Measurements from ENCODE around the gene TCP11L1.
"Not testable (repeated sequence)": the region's sequence is repeated elsewhere in the genome, so short reads cannot be mapped to it uniquely, and the experiment has no call there.

The TCP11L1 gene

DNA sequence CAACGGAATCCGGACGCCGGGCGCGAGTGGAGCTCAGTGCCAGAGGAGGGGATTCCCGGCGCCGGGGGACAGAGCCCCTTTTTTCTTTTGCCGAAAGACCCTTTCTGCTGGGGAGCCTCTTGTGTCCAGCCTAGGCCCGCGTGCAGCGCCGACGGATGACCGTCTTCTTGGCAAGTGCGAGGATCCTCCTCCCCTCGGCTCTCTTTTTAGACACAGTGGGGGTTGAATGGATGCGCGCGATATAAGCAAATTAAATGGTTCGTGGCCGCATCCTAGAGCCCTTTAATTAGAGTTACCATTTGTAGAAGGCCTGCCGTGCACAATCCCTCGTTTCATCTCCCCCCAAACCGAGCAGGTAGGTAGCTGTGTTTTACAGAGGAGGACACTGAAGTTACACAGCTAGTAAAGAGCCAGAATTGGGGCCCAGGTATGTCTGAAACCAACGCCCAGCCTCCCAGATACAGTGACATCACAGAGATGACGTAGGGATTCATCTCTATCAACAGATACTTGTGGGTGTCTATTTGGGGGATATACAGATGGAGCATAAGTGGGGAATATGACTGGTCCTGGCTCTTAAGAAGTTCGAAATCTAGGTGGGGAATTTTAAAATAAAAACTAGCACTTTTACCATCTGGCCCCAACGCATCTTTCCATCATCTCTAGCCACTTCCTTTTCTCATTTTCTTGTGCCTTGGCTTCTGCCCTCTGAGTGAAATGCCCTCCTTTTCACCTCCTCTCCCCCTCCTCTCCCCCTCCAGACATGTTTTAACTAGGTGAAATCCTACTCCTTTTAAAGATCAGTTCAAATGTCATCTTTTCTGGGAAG, 875 bp downstream of the TCP11L1 start:
- H3K27ac ChIP-seq: peak overlapping the region; percentile 99
- peak; percentile 49 for DNase-seq (ENCODE audit: low spot score)
- TF ChIP-seq, protein P1, sequence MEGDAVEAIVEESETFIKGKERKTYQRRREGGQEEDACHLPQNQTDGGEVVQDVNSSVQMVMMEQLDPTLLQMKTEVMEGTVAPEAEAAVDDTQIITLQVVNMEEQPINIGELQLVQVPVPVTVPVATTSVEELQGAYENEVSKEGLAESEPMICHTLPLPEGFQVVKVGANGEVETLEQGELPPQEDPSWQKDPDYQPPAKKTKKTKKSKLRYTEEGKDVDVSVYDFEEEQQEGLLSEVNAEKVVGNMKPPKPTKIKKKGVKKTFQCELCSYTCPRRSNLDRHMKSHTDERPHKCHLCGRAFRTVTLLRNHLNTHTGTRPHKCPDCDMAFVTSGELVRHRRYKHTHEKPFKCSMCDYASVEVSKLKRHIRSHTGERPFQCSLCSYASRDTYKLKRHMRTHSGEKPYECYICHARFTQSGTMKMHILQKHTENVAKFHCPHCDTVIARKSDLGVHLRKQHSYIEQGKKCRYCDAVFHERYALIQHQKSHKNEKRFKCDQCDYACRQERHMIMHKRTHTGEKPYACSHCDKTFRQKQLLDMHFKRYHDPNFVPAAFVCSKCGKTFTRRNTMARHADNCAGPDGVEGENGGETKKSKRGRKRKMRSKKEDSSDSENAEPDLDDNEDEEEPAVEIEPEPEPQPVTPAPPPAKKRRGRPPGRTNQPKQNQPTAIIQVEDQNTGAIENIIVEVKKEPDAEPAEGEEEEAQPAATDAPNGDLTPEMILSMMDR (conservative IDR thresholded peaks at IDR 0.05; ENCODE audit: low read depth): no peak
- POLR2A ChIA-PET (ENCODE audit: low non-redundant PET): no interaction called here
- CTCF ChIA-PET: interaction anchor here (0.6 kb wide), 1 partner anchor 72 kb away, joined by 4 read pairs; no protein-coding TSS in a partner anchor

DNA sequence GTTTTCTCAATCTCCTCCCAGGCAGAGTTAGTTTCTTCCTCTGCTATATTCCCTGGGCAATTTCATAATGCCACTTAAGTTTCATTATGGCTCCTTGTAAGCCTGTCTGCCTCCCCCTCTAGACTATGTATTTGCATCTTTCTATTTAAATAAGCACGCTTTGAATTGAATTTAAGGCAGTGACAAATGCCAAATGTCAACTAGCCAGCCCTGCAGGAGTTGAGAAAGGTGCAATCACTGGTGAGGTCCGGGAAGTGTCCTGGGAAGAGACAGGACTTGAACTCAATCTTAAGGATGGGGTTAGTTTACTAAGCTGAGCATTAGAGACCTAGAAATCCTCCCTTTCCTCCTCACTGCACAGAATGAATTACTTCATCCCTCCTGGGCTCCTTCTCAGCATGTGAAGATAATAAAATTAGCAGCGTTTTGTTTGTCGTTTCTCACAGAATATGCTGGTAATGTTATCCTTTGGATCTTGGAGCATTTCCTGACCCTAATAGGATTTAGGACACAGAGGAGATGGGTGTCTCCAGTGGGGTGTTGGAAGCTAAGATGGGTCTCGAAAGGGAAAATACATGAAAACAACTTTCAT, 1.6 kb downstream of the TCP11L1 start:
- ChIA-PET POLR2A (ENCODE audit: low non-redundant PET) (no interaction called here), CTCF (no interaction called here)
- TF ChIP-seq, protein P1 (conservative IDR thresholded peaks at IDR 0.05; ENCODE audit: low read depth): no peak
- peak overlapping the region; percentile 60 for H3K27ac ChIP-seq
- DNase-seq (ENCODE audit: low spot score): no peak

DNA sequence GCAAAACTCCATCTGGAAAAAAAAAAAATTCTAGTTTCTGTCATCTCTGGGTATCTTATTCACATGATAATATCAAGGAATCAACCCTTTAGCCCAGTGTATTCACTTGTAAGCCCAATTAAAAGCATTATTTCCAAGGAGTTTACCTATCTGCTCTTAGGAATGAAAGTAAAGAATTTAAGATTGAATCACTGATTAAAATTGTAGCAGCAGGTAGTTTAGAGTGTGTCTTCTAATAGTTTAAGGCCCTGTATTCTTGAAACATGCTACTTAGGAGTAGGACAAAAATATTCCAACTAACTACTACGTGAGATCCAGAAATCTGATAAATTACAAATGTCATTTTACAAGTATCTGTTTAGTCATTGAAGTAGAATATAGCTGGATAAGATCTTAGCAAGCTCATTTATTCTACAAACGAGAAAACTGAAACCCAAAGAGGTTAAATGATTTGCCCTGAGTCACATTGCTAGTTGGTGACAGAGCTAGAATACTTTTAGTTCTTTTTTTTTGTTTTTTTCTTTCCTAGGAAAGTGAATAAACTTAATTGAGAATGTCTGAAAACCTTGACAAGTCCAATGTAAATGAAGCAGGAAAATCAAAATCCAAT, 4.0 kb downstream of the TCP11L1 start:
- DNase-seq (ENCODE audit: low spot score): no peak
- TF ChIP-seq, protein P1 (conservative IDR thresholded peaks at IDR 0.05; ENCODE audit: low read depth): no peak
- ChIA-PET CTCF (interaction anchor here (0.6 kb wide), 1 partner anchor 160 kb away, joined by 5 read pairs; no protein-coding TSS in a partner anchor), POLR2A (ENCODE audit: low non-redundant PET) (no interaction called here)
- peak overlapping the region; percentile 80 for H3K27ac ChIP-seq

DNA sequence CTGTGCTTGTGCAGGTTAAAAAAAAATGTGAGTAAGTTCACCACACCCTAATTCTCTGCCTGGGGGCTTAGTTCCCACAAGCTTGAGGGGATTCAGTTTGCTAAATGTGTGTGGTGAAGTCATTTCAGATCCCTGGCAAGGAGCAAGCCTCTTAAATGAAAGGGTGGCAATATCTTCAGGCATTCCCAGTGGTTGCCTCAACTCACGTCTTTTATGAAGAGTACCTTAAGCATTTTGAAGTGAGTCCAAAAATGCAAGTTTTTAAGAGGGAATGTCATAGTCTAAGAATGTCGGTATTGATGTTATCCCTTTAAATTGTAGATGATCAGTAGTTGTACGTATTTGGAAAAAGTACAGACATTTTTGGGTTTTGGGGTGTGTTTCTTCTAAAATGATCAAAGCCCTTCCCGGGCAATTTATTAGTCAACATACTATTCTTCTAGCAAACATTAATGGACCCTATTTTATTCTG, 4.9 kb downstream of the TCP11L1 start:
- H3K27ac ChIP-seq: peak overlapping the region; percentile 24; the same call in 1 of the 2 replicates
- TF ChIP-seq, protein P1 (conservative IDR thresholded peaks at IDR 0.05; ENCODE audit: low read depth): no peak
- ChIA-PET POLR2A (ENCODE audit: low non-redundant PET) (no interaction called here), CTCF (interaction anchor here (0.7 to 1.1 kb wide), 2 partner anchors 14 to 21 kb away, joined by 4 to 8 read pairs; no protein-coding TSS in a partner anchor)
- peak; percentile 72 for DNase-seq (ENCODE audit: low spot score)

DNA sequence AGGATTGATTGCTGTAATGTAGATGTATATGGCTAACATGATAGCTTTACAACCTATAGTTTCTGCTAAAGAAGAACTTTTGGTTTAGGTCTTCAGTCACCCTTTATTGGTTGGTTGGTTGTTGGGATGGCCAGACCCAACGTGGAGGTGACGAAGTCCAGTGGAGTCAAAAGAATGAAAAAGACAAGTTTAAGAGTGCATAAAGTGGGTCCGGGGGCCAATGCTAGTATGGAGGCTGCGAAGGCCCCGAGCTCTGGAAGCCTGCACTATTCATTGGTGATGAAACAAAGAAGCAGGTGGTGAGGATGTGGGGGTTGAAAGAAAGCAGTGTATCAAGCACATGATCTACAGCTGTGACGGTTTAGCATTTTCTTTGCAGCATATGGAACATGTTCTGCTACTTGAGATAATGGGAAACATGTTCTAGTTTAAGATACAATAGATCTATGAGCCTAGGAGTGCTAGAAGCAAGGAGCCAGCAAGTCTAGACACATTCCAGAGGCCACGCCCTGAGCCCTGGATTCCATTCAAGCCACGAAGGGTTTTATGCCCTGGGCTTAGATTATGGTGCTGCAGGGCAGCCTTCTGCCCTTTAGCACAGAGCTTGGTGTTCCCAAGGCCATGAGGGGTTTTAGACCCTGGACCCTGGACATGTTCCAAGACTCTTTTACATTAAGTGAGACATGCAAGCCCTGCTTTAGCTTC, 6.3 kb downstream of the TCP11L1 start:
- POLR2A ChIA-PET (ENCODE audit: low non-redundant PET): no interaction called here
- TF ChIP-seq, protein P1 (conservative IDR thresholded peaks at IDR 0.05; ENCODE audit: low read depth): no peak
- peak overlapping the region; percentile 94 for H3K27ac ChIP-seq
- CTCF ChIA-PET: interaction anchor here (0.5 to 1.1 kb wide), 3 partner anchors 20 to 31 kb away, joined by 3 to 8 read pairs (median 3); no protein-coding TSS in a partner anchor
- no peak for DNase-seq (ENCODE audit: low spot score)

DNA sequence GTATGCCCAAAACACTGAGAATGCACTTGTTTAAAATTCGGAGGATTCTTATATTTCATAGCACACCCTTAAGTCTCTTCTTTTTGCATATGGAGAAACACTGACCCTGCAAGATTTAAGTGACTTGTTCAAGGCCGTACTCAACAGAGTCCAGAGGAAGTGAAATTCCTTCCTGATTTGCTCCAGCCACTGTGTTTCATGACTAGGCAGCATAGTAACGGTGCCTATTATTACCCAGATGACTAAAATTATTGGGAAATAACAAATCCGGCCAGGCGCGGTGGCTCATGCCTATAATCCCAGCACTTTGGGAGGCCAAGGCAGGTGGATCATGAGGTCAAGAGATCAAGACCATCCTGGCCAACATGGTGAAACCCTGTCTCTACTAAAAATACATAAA, 9.3 kb downstream of the TCP11L1 start:
- 0 out of 2 replicates have a peak overlapping the region, but pooled peaks have one; percentile 31 for H3K27ac ChIP-seq
- POLR2A ChIA-PET (ENCODE audit: low non-redundant PET); CTCF ChIA-PET; DNase-seq (ENCODE audit: low spot score): not testable (repeated sequence)

DNA sequence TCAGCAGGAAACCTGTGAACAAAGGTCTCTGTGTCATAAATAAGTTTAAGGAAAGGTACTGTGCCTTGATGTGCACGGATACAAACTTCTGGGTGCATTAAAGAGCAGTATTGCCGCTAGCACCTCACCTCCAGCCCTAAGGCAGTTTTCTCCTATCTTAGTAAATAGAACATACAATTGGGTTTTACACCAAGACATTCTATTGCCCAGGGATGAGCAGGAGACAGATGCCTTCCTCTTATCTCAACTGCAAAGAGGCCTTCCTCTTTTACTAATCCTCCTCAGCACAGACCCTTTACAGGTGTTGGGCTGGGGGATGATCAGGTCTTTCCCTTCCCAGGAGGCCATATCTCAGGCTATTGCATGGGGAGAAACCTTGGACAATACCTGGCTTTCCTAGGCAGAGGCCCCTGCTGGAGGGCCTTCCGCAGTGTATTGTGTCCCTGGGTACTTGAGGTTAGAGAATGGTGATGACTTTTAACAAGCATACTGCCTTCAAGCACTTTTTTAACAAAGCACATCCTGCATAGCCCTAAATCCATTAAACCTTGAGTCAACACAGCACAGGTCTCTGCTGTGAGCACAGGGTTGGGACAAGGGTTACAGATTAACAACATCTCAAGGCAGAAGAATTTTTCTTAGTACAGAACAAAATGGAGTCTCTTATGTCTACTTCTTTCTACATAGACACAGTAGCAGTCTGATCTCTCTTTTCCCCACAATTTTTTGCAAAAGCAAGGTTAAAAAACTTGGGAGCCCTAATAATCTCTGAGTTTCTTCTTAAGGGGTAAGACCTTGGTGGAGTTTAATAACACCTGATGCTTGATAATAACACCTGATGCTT, 10.4 kb downstream of the TCP11L1 start:
- H3K27ac ChIP-seq; DNase-seq (ENCODE audit: low spot score); CTCF ChIA-PET; POLR2A ChIA-PET (ENCODE audit: low non-redundant PET): not testable (repeated sequence)
